Measurements from ENCODE around the gene IMMP2L. TPM values are rescaled to one million over a fixed set of nuclear protein-coding genes. Genes with fewer than 3 reads are reported as not detected.

Gene IMMP2L
- total RNA-seq, 4 donors from 2014 or later, result 23.8 to 30.0 (median 27.7) TPM

GRCh38 chr7:111517549-111517951 lies 44.7 kb downstream of the IMMP2L start:
- TF ChIP-seq POLR2A (IDR thresholded peaks at IDR 0.05), result no peak
- TF ChIP-seq, protein P1, sequence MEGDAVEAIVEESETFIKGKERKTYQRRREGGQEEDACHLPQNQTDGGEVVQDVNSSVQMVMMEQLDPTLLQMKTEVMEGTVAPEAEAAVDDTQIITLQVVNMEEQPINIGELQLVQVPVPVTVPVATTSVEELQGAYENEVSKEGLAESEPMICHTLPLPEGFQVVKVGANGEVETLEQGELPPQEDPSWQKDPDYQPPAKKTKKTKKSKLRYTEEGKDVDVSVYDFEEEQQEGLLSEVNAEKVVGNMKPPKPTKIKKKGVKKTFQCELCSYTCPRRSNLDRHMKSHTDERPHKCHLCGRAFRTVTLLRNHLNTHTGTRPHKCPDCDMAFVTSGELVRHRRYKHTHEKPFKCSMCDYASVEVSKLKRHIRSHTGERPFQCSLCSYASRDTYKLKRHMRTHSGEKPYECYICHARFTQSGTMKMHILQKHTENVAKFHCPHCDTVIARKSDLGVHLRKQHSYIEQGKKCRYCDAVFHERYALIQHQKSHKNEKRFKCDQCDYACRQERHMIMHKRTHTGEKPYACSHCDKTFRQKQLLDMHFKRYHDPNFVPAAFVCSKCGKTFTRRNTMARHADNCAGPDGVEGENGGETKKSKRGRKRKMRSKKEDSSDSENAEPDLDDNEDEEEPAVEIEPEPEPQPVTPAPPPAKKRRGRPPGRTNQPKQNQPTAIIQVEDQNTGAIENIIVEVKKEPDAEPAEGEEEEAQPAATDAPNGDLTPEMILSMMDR (IDR thresholded peaks at IDR 0.05), result no peak
- no peaks in the 10 kb centered on the region for H3K27me3 ChIP-seq
- WGBS, 2 donors, result 92% methylated on average over 4 of the region's 4 CpGs
- H3K36me3 ChIP-seq, result no peaks in the 10 kb centered on the region
- no peak overlapping the region for H3K27ac ChIP-seq
- DNase-seq, result no peak
- no peaks in the 10 kb centered on the region for H3K4me1 ChIP-seq
- no peaks in the 10 kb centered on the region for H3K9me3 ChIP-seq
- H3K4me3 ChIP-seq (replicated peaks in 1 of 3), result no peak overlapping the region
- intact Hi-C loops (cut with DNase I), result no loop called here

DNA sequence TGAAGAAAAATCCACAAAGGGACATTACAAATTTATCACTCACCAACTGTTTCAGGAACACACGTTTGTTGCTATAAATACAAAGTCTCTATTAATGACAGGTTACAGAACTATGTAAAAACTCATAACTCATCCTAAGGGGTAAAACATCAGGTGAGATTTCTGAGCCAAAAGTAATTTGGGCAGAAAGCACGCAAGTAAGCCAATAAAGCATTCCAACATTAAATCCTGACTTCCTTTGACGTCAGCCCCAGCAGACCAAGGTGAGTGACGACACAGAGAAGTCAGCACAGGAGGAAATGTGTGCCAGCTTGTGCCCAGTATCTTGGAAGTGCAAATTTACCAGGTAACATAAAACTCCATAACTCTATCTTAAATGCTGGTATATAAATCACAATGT lies 45.7 kb downstream of the IMMP2L start:
- DNase-seq, result no peak
- Histone ChIP-seq H3K27ac (no peak overlapping the region), H3K4me1 (no peaks in the 10 kb centered on the region), H3K27me3 (no peaks in the 10 kb centered on the region), H3K9me3 (no peaks in the 10 kb centered on the region), H3K4me3 (replicated peaks in 1 of 3) (no peak overlapping the region), H3K36me3 (no peaks in the 10 kb centered on the region)
- 83 to 86% methylated on average over 4 of the region's 4 CpGs for WGBS, 2 donors
- TF ChIP-seq, protein P1 (IDR thresholded peaks at IDR 0.05), result no peak
- TF ChIP-seq POLR2A (IDR thresholded peaks at IDR 0.05), result no peak
- intact Hi-C loops (cut with DNase I), result no loop called here

DNA sequence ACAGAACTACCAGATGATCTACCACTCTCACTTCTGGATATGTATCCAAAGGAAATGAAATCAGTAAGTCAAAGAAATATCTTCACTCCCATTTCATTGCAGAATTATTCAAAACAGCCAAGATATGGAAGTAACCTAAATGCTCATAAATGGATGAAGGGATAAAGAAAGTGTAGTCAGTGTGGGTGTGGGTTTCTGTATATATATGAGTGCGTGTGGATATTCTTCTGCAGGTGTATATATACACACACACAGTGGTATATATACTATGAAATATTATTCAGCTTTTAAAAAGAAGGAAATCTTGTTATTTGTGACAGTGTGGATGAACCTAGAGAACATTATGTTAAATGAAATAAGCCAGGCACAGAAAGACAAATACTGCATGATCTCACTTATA lies 48.7 kb downstream of the IMMP2L start:
- H3K9me3 ChIP-seq, result no peaks in the 10 kb centered on the region
- TF ChIP-seq, protein P1 (IDR thresholded peaks at IDR 0.05), result no peak
- TF ChIP-seq POLR2A (IDR thresholded peaks at IDR 0.05), result no peak
- DNase-seq, result no peak
- no peak overlapping the region for H3K27ac ChIP-seq
- no peaks in the 10 kb centered on the region for H3K4me1 ChIP-seq
- H3K4me3 ChIP-seq (replicated peaks in 1 of 3), result no peak overlapping the region
- 97 to 100% methylated on average over 1 of the region's 1 CpG for WGBS, 2 donors
- no peaks in the 10 kb centered on the region for H3K27me3 ChIP-seq
- no peaks in the 10 kb centered on the region for H3K36me3 ChIP-seq
- intact Hi-C loops (cut with DNase I), result no loop called here

DNA sequence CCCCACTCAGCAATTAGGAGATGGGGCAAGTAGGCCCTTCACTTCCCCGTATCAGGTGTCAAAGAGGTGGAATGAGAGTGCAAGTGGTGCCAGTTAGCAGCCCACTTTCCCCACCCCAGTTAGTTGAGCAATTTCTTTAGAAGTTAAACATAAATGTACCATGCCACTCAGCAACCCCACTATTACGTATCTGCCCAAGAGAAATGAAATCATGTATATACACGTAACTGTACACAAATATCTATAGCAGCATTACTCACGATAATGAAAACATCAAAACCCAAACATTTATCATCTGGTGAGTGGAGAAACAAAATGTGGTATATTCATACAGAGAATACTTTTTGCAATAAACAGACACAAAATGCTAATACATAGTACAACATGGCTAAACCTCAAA lies 50.4 kb downstream of the IMMP2L start:
- H3K36me3 ChIP-seq, result no peaks in the 10 kb centered on the region
- intact Hi-C loops (cut with DNase I), result no loop called here
- H3K27ac ChIP-seq, result no peak overlapping the region
- 93 to 95% methylated on average over 4 of the region's 4 CpGs for WGBS, 2 donors
- H3K4me3 ChIP-seq (replicated peaks in 1 of 3), result no peak overlapping the region
- H3K4me1 ChIP-seq, result no peaks in the 10 kb centered on the region
- no peak for TF ChIP-seq POLR2A (IDR thresholded peaks at IDR 0.05)
- TF ChIP-seq, protein P1 (IDR thresholded peaks at IDR 0.05), result no peak
- H3K9me3 ChIP-seq, result no peaks in the 10 kb centered on the region
- H3K27me3 ChIP-seq, result no peaks in the 10 kb centered on the region
- no peak for DNase-seq

GRCh38 chr7:111510584-111511378 lies 51.5 kb downstream of the IMMP2L start:
- intact Hi-C loops (cut with DNase I), result no loop called here
- no peak overlapping the region for H3K27ac ChIP-seq
- H3K4me3 ChIP-seq (replicated peaks in 1 of 3), result no peak overlapping the region
- H3K36me3 ChIP-seq, result no peaks in the 10 kb centered on the region
- DNase-seq, result no peak
- 89 to 94% methylated on average over 3 of the region's 3 CpGs for WGBS, 2 donors
- H3K27me3 ChIP-seq, result no peaks in the 10 kb centered on the region
- H3K9me3 ChIP-seq, result no peaks in the 10 kb centered on the region
- no peak for TF ChIP-seq POLR2A (IDR thresholded peaks at IDR 0.05)
- TF ChIP-seq, protein P1 (IDR thresholded peaks at IDR 0.05), result no peak
- H3K4me1 ChIP-seq, result no peaks in the 10 kb centered on the region

Measured in thyroid gland (tissue), 4 donors.